ENCODE data around the gene CANT1.

The CANT1 gene

DNA sequence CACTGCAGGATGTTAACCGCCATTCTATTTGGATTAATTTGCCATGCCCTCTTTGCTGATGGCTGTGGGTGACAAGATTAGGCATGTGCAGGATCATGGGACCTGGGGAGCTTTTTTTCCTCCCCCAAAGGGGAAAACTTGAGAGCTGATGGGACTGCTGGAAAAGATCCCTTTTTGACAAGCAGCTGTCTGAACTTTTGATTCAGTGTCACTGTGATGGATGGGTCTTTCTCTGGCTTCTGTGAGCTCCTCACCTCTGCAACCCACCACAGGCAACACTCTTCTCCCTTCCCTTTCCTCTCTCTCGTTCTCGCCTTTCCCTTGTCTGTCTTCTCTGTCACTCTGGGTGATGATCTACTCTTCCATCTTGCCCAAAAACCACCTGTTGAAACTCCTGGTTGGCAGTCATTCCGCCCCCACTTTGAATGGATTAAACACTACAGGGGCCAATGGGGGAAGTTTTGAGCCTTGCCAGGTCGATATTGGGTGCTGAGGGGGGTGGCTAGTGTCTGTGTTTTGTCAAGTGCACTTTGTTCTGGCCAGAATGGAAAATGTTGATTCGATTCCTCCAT lies 3.1 kb upstream of the CANT1 start:
- H3K9me3 ChIP-seq (ENCODE audit: control insufficient read depth in 1 of 2, low read length in 2 of 2), result no peaks in the 10 kb centered on the region
- H3K36me3 ChIP-seq (ENCODE audit: control insufficient read depth in 1 of 2, insufficient read depth in 2 of 2, low read length in 2 of 2), result no peaks in the 10 kb centered on the region
- H3K27ac ChIP-seq (ENCODE audit: low read length), result no peak overlapping the region
- H3K27me3 ChIP-seq (ENCODE audit: low read depth, low read length), result no peaks in the 10 kb centered on the region
- peaks cover 11 to 14% of the 10 kb centered on the region in 2 donors for H3K4me1 ChIP-seq (ENCODE audit: control insufficient read depth in 1 of 2, insufficient read depth in 2 of 2, low read length in 2 of 2)
- H3K4me3 ChIP-seq (ENCODE audit: low read depth in 1 of 2, low read length in 2 of 2), result no peak overlapping the region

DNA sequence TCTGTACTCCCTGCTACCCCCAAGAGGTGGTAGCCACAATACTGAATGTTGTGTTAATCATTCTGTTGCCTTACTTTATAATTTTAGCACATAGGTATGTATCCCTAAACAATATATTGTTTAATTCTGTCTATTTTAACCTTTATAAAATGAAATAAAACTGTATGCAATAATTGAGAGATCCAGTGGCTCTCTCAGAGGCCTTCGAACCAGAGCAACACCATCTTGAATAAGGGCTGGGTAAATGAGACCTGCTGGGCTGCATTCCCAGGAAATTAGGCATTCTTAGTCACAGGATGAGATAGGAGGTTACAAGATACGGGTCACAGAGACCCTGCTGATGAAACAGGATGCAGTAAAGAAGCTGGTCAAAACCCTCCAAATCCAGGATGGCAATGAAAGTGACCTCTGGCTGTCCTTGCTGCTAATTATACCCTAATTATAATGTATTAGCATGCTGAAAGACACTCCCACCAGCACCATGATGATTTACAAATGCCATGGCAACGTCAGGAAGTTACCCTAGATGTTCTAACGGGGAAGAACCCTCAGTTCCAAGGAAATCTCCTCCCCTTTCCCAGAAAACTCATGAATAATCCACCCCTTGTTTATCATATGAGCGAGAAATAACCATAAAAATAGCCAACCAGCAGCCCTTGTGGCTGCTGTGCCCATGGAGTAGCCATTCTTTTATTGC lies 2.0 kb upstream of the CANT1 start:
- no peak overlapping the region for H3K27ac ChIP-seq (ENCODE audit: low read length)
- H3K9me3 ChIP-seq (ENCODE audit: control insufficient read depth in 1 of 2, low read length in 2 of 2), result no peaks in the 10 kb centered on the region
- peaks cover 11 to 20% of the 10 kb centered on the region in 2 donors for H3K4me1 ChIP-seq (ENCODE audit: control insufficient read depth in 1 of 2, insufficient read depth in 2 of 2, low read length in 2 of 2)
- H3K36me3 ChIP-seq (ENCODE audit: control insufficient read depth in 1 of 2, insufficient read depth in 2 of 2, low read length in 2 of 2), result no peaks in the 10 kb centered on the region
- no peaks in the 10 kb centered on the region for H3K27me3 ChIP-seq (ENCODE audit: low read depth, low read length)
- no peak overlapping the region for H3K4me3 ChIP-seq (ENCODE audit: low read depth in 1 of 2, low read length in 2 of 2)

DNA sequence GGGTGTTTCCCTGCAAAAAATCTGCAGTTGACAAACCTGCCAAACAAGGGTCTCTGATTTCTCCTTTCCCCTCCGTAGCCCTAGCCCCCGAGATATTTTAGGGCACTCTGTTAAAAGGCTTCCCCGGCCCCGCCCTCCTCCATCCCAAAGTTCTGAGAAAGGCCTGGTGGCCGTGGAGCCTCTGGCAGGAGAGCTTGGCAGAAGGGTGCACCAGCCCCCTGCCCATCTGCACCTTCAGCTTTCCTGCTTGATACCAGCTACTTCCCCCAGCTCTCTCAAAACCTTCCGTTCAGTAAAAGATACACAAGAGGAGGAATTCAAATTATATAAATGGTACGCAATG lies 711 bp upstream of the CANT1 start:
- Histone ChIP-seq H3K9me3 (ENCODE audit: control insufficient read depth in 1 of 2, low read length in 2 of 2) (no peaks in the 10 kb centered on the region), H3K36me3 (ENCODE audit: control insufficient read depth in 1 of 2, insufficient read depth in 2 of 2, low read length in 2 of 2) (no peaks in the 10 kb centered on the region), H3K4me1 (ENCODE audit: control insufficient read depth in 1 of 2, insufficient read depth in 2 of 2, low read length in 2 of 2) (peaks cover 11 to 20% of the 10 kb centered on the region in 2 donors), H3K27ac (ENCODE audit: low read length) (peak overlapping the region; percentile 63), H3K27me3 (ENCODE audit: low read depth, low read length) (no peaks in the 10 kb centered on the region), H3K4me3 (ENCODE audit: low read depth in 1 of 2, low read length in 2 of 2) (peak overlapping the region; percentile 70 to 86)

DNA sequence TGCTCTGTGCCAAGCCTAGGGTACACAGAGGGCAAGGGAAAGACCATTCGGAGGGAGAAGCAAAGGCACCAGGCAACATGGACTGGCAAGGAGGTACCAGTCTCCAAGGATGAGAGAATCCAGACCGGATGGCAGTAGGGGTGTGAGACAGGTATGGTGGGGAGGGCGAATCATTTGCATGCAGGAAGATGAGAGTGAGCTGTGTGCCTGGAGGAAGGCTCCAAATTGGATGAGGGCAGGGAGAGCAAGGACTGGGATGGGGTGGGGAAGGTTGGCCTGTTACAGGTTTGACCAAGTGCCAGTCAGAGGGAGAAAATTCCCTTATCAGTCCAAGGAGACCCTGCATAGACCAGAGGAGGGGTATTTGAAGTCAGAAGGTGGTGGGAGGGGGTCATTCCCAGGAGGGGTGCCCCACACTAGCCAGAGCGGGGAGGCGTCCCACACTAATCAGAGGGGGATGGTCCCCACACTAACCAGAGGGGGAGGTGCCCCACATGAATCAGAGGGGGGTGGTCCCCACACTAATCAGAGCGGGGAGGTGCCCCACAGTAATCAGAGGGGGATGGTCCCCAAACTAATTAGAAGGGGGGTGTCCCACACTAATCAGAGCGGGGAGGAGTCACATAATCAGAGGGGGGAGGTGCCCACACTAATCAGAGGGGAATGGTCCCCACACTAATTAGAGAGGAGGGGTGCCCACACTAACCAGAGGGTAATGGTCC lies 737 bp downstream of the CANT1 start:
- no peaks in the 10 kb centered on the region for H3K36me3 ChIP-seq (ENCODE audit: control insufficient read depth in 1 of 2, insufficient read depth in 2 of 2, low read length in 2 of 2)
- H3K4me1 ChIP-seq (ENCODE audit: control insufficient read depth in 1 of 2, insufficient read depth in 2 of 2, low read length in 2 of 2), result peaks cover 11 to 20% of the 10 kb centered on the region in 2 donors
- peak overlapping the region; percentile 76 for H3K27ac ChIP-seq (ENCODE audit: low read length)
- H3K9me3 ChIP-seq (ENCODE audit: control insufficient read depth in 1 of 2, low read length in 2 of 2), result no peaks in the 10 kb centered on the region
- peak overlapping the region; percentile 86 to 88 for H3K4me3 ChIP-seq (ENCODE audit: low read depth in 1 of 2, low read length in 2 of 2)
- no peaks in the 10 kb centered on the region for H3K27me3 ChIP-seq (ENCODE audit: low read depth, low read length)

DNA sequence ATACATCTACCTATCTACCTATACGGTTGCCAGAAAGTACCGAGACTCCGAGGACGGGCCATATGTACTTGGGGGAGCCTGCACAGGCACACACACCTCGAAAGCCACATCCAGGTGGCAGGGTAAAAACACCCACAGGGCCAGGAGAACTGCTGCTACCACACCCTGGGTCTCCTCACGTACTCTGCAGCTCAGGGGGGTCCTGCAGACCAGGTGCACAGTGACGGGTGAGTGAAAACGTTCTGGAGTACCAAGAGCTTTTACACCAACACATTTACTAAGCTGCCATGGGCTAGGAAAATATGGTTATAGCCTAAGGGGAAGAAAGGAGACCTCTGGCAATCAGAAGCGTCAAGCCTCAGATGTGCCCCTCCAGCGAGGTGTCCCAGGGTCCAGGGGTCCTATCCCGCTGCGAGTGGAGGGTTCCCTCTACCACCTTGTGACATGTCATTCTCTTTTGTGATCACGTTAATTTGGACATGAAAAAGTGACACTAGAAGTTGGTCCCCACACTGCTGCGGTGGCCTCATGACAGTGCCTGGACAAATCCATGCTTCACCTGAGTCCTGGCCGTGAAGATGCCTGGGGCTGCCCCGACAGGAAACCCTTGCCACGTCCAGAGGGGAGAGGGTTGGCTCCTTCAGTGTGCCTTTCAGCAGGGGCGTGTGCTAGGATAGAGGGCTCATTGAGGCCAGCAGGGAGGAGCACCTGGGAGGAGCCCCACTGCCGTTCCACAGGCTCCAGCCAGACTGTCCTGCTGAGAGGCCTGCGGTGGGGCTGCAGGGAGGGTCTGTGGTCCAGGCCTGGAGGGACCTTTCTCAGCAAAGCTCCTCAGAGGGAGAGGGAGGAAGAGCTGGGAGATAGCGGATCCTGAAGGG lies 1.8 kb downstream of the CANT1 start:
- H3K27me3 ChIP-seq (ENCODE audit: low read depth, low read length), result no peaks in the 10 kb centered on the region
- peak overlapping the region in 1 of 2 donors; percentile 88 for H3K4me3 ChIP-seq (ENCODE audit: low read depth in 1 of 2, low read length in 2 of 2)

DNA sequence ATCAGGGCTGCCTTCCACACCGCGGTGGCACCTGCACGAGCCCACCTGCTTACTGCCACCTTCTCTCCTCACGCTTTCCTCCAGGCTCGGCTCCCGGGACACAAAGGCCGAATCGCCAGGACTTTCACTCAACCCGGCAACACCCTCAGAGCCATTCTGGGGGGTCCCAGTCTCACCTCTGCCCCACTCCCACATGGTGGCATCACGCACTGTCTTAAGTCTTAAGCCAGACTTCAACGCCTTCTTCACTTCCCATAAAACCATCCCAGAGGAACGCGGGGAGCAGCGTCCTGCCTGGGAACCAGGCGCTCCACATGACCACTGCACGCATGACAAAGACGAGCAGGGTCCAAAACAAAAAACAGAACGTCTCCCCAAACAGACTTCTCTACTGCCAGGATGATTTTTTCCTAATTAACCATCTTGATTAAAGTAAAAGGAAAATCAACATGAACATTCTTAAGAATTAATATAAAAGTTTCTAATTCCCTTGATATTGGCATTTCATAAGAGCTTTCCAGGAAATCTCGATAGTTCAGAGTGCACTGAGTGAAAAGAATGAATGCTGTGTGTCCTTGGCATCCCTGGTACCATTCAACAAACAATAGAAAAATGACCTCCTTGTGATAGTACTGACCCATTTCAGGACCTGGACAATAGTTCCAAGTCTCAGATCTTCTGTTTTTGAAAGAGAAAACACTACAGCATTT lies 2.6 kb downstream of the CANT1 start:
- no peaks in the 10 kb centered on the region for H3K36me3 ChIP-seq (ENCODE audit: control insufficient read depth in 1 of 2, insufficient read depth in 2 of 2, low read length in 2 of 2)
- H3K9me3 ChIP-seq (ENCODE audit: control insufficient read depth in 1 of 2, low read length in 2 of 2), result no peaks in the 10 kb centered on the region
- no peak overlapping the region for H3K27ac ChIP-seq (ENCODE audit: low read length)
- peaks cover 11 to 20% of the 10 kb centered on the region in 2 donors for H3K4me1 ChIP-seq (ENCODE audit: control insufficient read depth in 1 of 2, insufficient read depth in 2 of 2, low read length in 2 of 2)
- H3K4me3 ChIP-seq (ENCODE audit: low read depth in 1 of 2, low read length in 2 of 2), result no peak overlapping the region
- H3K27me3 ChIP-seq (ENCODE audit: low read depth, low read length), result no peaks in the 10 kb centered on the region

More for the DNA sequence above, 1.8 kb downstream of the CANT1 start:
- Histone ChIP-seq H3K4me1 (ENCODE audit: control insufficient read depth in 1 of 2, insufficient read depth in 2 of 2, low read length in 2 of 2) (peaks cover 11 to 20% of the 10 kb centered on the region in 2 donors), H3K36me3 (ENCODE audit: control insufficient read depth in 1 of 2, insufficient read depth in 2 of 2, low read length in 2 of 2) (no peaks in the 10 kb centered on the region), H3K9me3 (ENCODE audit: control insufficient read depth in 1 of 2, low read length in 2 of 2) (no peaks in the 10 kb centered on the region), H3K27ac (ENCODE audit: low read length) (peak overlapping the region; percentile 76)

DNA sequence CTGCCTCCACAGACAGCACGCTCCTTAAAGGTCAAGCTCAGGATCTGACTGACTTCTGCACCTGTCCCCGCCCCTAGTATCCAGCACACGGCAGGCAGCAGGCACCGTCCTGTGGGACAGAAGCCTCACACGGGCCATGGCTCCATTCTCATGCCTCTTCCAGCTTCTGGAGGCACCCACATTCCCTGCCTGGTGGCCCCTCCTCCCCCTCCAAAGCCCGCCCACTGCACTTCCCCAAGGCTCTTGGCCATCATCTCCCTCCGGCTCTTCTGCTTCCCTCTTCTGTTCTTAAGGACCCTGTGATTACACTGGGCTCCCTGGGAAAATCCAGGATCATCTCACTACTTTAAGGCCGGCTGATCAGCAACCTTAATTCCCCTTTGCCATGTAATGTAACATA lies 3.5 kb downstream of the CANT1 start:
- H3K36me3 ChIP-seq (ENCODE audit: control insufficient read depth in 1 of 2, insufficient read depth in 2 of 2, low read length in 2 of 2), result no peaks in the 10 kb centered on the region
- no peaks in the 10 kb centered on the region for H3K27me3 ChIP-seq (ENCODE audit: low read depth, low read length)
- H3K4me3 ChIP-seq (ENCODE audit: low read depth in 1 of 2, low read length in 2 of 2), result no peak overlapping the region
- peaks cover 11 to 20% of the 10 kb centered on the region in 2 donors for H3K4me1 ChIP-seq (ENCODE audit: control insufficient read depth in 1 of 2, insufficient read depth in 2 of 2, low read length in 2 of 2)
- H3K9me3 ChIP-seq (ENCODE audit: control insufficient read depth in 1 of 2, low read length in 2 of 2), result no peaks in the 10 kb centered on the region
- peak overlapping the region; percentile 12 for H3K27ac ChIP-seq (ENCODE audit: low read length)

DNA sequence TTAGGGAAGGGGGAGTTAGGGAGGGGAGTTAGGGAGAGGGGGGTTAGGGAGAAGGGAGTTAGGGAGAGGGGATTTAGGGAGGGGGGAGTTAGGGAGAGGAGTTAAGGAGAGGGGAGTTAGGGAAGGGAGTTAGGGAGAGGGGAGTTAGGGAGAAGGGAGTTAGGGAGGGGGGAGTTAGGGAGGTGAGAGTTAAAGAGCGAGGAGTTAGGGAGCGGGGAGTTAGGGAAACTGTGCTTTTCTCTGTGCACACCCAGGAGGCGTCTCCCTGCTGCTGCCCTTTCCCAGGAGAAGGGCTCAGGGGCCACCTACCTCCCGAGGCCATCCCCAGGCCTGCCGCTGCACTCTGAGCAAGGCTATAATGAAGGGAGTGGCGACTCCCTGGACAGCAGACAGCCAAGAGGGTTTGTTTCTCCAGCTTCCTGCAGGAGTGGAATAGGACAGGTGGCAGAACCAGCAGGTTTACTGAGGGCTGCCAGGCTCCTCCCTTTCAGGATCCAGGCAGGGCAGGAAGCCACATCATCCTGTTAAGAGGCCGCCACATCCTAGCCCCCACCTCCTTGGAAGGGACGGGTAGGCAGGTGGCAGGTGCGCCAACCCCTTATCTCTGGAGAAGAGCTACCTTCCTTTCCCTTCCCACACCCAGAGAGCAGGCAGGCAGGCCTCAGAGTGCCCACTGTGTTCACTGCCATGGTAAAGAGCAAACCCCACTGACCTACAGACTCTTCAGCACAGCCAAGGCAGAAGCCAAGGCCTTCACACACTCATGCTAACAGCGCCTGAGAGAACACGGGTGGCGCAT lies 4.3 kb downstream of the CANT1 start:
- H3K4me1 ChIP-seq (ENCODE audit: control insufficient read depth in 1 of 2, insufficient read depth in 2 of 2, low read length in 2 of 2), result peaks cover 10 to 20% of the 10 kb centered on the region in 2 donors
- H3K9me3 ChIP-seq (ENCODE audit: control insufficient read depth in 1 of 2, low read length in 2 of 2), result no peaks in the 10 kb centered on the region
- H3K36me3 ChIP-seq (ENCODE audit: control insufficient read depth in 1 of 2, insufficient read depth in 2 of 2, low read length in 2 of 2), result no peaks in the 10 kb centered on the region
- H3K27ac ChIP-seq (ENCODE audit: low read length), result peak overlapping the region; percentile 12
- H3K27me3 ChIP-seq (ENCODE audit: low read depth, low read length), result no peaks in the 10 kb centered on the region
- no peak overlapping the region for H3K4me3 ChIP-seq (ENCODE audit: low read depth in 1 of 2, low read length in 2 of 2)

DNA sequence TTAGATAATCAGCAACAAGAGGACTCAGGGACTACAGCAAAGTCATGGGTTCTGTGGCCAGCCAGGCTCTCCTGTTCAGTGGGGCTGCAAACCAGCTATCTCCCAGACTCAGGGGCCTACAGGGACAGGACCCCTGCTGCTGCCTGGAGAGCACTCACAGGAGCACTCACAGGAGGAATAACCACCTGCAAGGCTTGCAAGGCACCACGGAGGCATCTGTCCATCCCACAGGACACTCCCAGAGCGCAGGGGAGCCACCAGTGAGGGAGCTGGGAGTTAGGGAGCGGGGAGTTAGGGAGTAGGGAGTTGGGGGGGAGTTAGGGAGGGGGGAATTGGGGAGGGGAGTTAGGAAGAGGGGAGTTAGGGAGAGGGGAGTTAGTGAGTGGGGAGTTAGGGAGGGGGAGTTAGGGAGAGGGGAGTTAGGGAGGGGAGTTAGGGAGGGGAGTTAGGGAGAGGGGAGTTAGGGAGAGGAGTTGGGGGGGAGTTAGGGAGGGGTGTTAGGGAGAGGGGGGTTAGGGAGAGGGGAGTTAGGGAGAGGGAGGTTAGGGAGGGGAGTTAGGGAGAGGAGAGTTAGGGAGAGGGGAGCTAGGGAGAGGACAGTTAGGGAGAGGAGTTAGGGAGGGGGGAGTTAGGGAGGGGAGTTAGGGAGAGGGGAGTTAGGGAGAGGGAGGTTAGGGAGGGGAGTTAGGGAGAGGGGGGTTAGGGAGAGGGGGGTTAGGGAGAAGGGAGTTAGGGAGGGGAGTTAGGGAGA lies 5.7 kb downstream of the CANT1 start:
- Histone ChIP-seq H3K27me3 (ENCODE audit: low read depth, low read length) (no peaks in the 10 kb centered on the region), H3K27ac (ENCODE audit: low read length) (no peak overlapping the region), H3K36me3 (ENCODE audit: control insufficient read depth in 1 of 2, insufficient read depth in 2 of 2, low read length in 2 of 2) (peaks cover 0 to 6% of the 10 kb centered on the region in 2 donors), H3K4me3 (ENCODE audit: low read depth in 1 of 2, low read length in 2 of 2) (no peak overlapping the region), H3K4me1 (ENCODE audit: control insufficient read depth in 1 of 2, insufficient read depth in 2 of 2, low read length in 2 of 2) (peaks cover 7 to 17% of the 10 kb centered on the region in 2 donors), H3K9me3 (ENCODE audit: control insufficient read depth in 1 of 2, low read length in 2 of 2) (no peaks in the 10 kb centered on the region)

Data from muscle layer of duodenum (tissue), 2 donors.